Embryonic facial prominence (tissue), 1 donor: ENCODE data around the gene KLHL21.
A peak's percentile ranks its signal among the peaks of the same experiment; 100 is the strongest.
"Not testable (repeated sequence)": the region's sequence is repeated elsewhere in the genome, so short reads cannot be mapped to it uniquely, and the experiment has no call there.

Experiments
- DNase-seq: peaks from one replicate; pipeline ENCODE4 v3.0.0-alpha.2; 2016; ENCODE audit errors: extremely low spot score

KLHL21 gene

DNA sequence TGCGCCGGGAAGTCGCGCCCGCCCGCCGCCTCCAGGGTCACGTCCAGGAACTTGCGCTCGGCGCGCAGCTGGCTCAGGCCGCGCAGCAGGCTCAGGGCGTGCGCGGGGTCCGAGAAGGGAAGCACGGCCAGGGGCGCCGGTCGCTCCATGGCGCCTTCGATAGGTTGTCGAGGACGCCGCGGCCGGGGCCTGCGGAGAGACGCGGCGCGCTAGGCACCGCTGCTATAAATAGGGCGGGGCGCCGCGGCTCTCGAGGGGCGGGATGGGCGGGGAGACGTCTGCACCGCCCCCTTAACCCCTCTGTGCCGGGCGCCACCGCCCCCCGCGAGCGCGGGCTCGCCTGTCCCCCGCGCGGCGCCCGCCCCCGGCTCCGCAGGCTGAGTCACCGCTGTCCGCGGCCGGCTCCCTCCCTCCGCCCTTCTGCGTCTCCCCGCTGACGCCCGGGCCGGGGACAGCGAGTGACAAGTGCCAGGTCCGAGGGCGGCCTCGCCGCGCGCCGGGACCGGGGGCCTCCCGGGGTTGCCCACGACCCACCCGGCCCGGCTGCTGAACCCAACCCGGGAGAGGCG lies at the start of gene KLHL21:
TSS of gene KLHL21 (minus strand) at position 201 of the 569 bp plus-strand sequence. CDS start at position 149, 52 bp downstream.
- peak; percentile 70 for DNase-seq

- no peak for DNase-seq
Observed at GRCh38 chr1:6651909-6652308, 49.2 kb upstream of the KLHL21 start.

GRCh38 chr1:6648556-6648955 lies 45.9 kb upstream of the KLHL21 start:
- no peak for DNase-seq

GRCh38 chr1:6646499-6647148 lies 44.0 kb upstream of the KLHL21 start:
- peak; percentile 42 for DNase-seq

DNA sequence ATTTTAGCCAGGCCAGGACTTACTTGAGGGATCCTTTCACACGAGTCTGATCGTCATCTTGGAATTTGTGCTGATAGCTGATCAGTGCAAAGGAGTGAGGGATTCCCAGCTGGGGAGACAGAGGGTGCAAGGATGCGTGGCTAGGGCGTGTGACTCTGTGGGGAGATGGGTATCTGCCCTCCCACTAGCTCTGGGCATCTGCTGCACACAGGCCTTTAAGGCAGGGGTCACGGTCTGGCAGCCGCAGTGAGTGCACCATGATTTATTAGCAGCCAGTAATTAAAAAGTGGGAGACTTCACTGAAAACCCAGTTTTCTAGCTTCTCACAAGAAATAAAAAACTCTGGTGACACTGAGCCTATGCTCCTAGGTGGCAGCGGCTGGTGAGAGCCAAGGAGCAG lies 42.3 kb upstream of the KLHL21 start:
- DNase-seq: no peak

- not testable (repeated sequence) for DNase-seq
Observed at GRCh38 chr1:6640867-6641266, 38.2 kb upstream of the KLHL21 start.

DNA sequence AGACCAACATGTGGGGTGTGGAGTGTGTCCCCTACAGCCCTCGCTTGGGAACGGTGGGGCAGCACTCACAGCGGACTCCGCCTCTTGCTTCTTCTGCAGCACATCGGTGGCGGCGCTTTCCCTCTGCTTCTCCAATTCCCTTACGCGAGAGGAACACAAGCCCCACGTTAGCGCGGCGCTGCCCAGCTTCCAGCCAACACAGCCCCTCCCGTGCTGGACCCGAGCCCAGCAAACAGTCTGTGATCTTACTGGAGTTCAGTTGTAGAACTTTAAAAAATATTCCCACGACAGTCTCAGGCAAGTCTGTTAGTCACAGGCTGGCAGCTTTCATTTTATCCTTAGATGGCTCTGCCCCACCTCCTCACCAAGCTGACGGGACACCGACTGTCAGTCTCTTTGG lies 35.6 kb upstream of the KLHL21 start:
- no peak for DNase-seq

DNA sequence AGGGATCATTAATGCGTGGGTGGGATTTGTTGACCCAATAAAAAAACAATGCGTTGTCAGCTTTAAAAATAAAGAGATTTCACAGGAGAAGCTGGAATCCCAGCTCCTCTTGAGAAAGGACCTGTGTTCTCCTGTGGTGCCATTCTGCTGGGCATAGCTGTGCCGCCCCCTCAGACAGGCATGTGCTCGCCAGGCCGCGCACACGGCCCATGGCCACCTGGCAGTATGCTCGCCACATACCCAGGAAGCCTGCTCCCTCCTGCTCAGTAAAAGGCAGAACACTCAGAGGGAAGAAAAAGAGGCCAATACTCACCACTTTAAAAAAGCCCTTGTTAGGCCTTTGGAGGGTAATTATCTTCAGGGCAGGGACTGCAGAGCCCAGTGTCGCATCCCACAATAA lies 35.1 kb upstream of the KLHL21 start:
- no peak for DNase-seq

GRCh38 chr1:6636778-6637177 lies 34.1 kb upstream of the KLHL21 start:
- DNase-seq: not testable (repeated sequence)

GRCh38 chr1:6635910-6636760 lies 33.5 kb upstream of the KLHL21 start:
- DNase-seq: no peak

GRCh38 chr1:6635161-6635909 lies 32.7 kb upstream of the KLHL21 start:
- DNase-seq: no peak

DNA sequence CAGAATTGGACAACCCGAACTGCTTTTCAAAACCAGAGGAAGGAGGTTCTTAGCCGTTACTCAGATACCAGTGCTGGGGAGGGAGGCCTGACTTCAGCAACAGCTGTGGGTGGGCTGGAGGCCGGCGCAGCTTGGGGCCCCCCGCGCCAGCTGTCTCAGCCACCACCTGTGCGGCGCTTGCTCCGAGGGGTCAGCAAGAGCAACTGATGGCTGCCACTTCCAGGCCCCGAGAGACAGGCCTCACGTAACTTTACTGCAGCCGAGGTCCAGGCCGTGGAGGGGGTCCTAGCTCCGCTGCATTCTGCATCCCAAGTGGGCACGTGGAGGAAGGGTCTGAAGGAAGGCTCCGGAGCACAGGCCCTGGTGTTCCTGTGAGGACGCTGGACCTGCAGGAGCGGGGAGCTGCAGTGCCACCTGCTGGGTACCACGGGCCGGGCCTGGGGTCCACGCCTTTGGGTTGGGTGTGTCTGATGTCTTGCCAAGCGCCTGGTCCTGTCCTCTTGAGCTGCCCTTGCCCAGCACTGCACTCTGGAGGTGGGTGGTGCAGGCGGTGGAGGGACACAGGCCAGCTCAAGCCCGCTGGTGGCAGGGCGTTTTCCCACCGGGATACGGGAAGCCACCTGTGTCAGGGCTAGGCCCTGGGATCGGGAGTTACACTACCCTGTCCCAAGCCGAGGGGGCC lies 31.8 kb upstream of the KLHL21 start:
- no peak for DNase-seq

GRCh38 chr1:6632588-6633514 lies 30.2 kb upstream of the KLHL21 start:
- no peak for DNase-seq

DNA sequence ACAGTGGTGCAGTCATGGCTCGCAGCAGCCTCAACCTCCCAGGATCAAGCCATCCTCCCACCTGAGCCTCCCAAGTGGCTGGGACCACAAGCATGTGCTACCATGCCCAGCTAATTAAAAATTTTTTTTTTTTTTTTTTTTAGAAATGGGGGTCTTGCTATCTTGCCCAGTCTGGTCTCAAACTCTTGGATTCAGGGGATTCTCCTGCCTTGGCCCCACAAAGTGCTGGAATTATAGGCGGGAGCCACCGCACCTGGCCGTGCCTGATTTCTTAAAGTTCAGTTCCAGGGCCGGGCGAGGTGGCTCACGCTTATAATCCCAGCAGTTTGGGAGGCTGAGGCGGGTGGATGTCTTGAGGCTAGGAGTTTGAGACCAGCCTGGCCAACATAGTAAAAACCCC lies 28.4 kb upstream of the KLHL21 start:
- no peak for DNase-seq

DNA sequence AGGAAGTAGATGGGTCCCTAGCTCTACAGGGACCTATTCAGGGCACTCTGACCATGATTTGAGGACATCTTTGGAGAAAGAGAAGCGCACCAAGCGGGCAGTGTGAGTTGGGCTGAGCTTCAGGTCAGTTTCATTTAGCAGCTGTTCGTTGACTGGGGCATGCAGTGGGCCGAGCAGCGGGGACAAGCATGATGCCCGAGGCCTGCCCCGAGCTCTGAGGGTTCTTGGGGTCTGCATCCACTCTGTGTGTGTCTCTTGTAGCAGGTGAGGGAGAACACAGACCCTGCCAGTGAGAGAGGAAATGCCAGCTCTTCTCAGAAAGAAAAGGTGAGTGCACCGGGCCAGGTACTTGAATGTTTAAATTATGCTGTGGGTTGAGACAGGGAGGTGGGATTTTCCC lies 27.4 kb upstream of the KLHL21 start:
- no peak for DNase-seq

GRCh38 chr1:6628971-6629479 lies 26.4 kb upstream of the KLHL21 start:
- no peak for DNase-seq

DNA sequence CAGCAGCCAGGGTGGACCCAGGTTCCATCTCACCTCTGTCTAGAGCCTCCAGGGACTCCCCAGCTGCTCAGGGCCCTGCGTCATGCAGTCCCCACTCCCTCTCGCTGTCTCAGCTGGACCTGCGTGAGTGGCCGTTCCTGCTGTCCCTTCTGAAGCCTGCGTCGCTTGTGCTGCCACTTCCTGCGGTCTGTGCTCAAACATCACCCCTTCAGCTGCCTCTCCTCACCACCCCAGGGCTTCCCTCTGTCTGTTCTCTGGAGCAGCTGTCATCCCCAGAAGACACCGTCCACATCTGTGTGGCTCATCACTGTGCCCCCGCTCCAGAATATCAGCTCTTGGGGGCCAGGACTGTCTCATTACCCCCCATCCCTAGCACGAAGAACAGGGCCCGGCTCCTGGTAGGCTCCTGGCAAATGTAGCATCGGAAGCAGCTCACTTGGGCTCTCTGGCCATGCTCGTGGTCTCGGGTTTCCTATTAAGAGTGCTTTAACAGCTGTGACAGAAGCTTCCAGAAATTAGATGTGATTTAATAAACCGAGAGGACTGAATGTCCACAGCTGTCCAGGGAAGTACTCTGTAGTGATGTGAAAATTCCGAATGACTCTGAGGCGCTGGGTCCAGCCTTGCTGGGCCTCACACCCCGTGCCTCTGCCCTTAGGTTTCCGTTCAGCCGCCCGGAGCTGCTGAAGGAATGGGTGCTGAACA lies 25.3 kb upstream of the KLHL21 start:
- no peak for DNase-seq

DNA sequence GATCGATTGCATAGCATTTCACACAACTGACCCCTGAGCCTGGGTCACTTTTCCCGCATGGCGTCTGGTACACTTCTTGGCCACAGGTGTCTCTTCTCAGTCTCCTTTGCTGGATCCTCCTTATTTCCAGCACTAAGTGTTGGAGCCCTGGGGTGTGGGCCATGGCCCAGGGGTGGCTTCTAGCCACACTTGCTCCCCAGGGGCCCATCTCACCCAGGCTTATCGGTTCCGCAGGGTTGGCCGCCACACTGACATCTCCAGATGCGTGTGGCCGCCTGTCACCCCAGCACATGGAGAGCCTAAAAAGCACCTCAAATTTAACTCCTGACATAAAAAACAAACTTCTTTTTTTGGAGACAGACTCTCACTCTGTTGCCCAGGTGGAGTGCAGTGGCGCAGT lies 24.4 kb upstream of the KLHL21 start:
- DNase-seq: no peak

GRCh38 chr1:6625584-6626149 lies 23.0 kb upstream of the KLHL21 start:
- no peak for DNase-seq
